ENCODE data around the gene DNAJC15.

The DNAJC15 gene

DNA sequence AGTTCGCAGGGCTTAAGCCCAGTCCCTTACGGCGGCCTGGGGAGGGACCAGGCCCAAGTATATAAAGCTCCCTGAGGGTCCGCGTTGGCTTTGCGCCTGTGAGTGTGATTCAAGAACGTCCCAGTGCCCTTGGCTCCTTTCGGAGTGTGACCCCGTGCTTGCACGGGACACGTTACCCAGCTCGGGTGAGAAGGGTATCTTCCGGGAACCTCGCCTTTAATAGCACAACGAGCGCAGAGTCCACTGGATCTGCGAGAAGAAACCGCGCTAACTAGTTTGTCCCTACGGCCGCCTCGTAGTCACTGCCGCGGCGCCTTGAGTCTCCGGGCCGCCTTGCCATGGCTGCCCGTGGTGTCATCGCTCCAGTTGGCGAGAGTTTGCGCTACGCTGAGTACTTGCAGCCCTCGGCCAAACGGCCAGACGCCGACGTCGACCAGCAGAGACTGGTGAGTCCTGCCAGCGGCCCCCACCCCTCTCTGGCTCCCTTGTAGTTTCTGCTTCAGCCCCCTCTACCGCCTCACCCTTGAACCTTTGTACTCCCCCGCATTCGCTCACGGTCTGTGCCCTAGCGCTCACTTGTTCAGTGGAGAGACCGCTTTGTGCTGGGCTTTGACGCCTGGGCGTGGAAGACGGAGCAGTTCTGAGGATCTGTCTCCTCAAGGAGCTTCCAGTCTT, at the start of gene DNAJC15:
DNAJC15 (plus strand) TSS at position 298 of the 675 bp plus-strand sequence; CDS start at position 339, 41 bp downstream.
- Histone ChIP-seq H3K4me3 (ENCODE audit: low read depth, low read length) (peak within 1 kb of the TSS; percentile 1; the same call in 1 of the 2 replicates), H3K36me3 (ENCODE audit: control insufficient read depth in 2 of 2, insufficient read depth in 1 of 2, low read length in 2 of 2) (no peaks in the 10 kb centered on the region), H3K27ac (ENCODE audit: extremely low read depth, low read depth, low read length) (no peak within 1 kb of the TSS), H3K4me1 (ENCODE audit: control insufficient read depth, insufficient read depth, low read length) (0 out of 2 replicates have a peak, but pooled peaks cover 3% of the 10 kb centered on the region), H3K9me3 (ENCODE audit: control insufficient read depth, insufficient read depth, low read depth, low read length) (no peaks in the 10 kb centered on the region)
- ChIA-PET CTCF (interaction anchor here (0.6 kb wide), 1 partner anchor 14 kb away, joined by 3 read pairs; no protein-coding TSS in a partner anchor), POLR2A (no interaction called here)
- no peak for TF ChIP-seq SCRT1 (tag by site-specific recombination; IDR thresholded peaks at IDR 0.05; ENCODE audit: borderline replicate concordance)
- TF ChIP-seq, protein P1, sequence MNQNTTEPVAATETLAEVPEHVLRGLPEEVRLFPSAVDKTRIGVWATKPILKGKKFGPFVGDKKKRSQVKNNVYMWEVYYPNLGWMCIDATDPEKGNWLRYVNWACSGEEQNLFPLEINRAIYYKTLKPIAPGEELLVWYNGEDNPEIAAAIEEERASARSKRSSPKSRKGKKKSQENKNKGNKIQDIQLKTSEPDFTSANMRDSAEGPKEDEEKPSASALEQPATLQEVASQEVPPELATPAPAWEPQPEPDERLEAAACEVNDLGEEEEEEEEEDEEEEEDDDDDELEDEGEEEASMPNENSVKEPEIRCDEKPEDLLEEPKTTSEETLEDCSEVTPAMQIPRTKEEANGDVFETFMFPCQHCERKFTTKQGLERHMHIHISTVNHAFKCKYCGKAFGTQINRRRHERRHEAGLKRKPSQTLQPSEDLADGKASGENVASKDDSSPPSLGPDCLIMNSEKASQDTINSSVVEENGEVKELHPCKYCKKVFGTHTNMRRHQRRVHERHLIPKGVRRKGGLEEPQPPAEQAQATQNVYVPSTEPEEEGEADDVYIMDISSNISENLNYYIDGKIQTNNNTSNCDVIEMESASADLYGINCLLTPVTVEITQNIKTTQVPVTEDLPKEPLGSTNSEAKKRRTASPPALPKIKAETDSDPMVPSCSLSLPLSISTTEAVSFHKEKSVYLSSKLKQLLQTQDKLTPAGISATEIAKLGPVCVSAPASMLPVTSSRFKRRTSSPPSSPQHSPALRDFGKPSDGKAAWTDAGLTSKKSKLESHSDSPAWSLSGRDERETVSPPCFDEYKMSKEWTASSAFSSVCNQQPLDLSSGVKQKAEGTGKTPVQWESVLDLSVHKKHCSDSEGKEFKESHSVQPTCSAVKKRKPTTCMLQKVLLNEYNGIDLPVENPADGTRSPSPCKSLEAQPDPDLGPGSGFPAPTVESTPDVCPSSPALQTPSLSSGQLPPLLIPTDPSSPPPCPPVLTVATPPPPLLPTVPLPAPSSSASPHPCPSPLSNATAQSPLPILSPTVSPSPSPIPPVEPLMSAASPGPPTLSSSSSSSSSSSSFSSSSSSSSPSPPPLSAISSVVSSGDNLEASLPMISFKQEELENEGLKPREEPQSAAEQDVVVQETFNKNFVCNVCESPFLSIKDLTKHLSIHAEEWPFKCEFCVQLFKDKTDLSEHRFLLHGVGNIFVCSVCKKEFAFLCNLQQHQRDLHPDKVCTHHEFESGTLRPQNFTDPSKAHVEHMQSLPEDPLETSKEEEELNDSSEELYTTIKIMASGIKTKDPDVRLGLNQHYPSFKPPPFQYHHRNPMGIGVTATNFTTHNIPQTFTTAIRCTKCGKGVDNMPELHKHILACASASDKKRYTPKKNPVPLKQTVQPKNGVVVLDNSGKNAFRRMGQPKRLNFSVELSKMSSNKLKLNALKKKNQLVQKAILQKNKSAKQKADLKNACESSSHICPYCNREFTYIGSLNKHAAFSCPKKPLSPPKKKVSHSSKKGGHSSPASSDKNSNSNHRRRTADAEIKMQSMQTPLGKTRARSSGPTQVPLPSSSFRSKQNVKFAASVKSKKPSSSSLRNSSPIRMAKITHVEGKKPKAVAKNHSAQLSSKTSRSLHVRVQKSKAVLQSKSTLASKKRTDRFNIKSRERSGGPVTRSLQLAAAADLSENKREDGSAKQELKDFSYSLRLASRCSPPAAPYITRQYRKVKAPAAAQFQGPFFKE (tag by site-specific recombination; IDR thresholded peaks at IDR 0.05; ENCODE audit: borderline replicate concordance): no peak
- TF ChIP-seq KLF9 (tag by site-specific recombination; IDR thresholded peaks at IDR 0.05; ENCODE audit: low read depth): no peak
- TF ChIP-seq ZNF211 (tag by site-specific recombination; IDR thresholded peaks at IDR 0.05; ENCODE audit: low read depth): no peak
- TF ChIP-seq ZNF19 (tag by site-specific recombination; IDR thresholded peaks at IDR 0.05; ENCODE audit: low read depth): no peak
- TF ChIP-seq, protein P2, sequence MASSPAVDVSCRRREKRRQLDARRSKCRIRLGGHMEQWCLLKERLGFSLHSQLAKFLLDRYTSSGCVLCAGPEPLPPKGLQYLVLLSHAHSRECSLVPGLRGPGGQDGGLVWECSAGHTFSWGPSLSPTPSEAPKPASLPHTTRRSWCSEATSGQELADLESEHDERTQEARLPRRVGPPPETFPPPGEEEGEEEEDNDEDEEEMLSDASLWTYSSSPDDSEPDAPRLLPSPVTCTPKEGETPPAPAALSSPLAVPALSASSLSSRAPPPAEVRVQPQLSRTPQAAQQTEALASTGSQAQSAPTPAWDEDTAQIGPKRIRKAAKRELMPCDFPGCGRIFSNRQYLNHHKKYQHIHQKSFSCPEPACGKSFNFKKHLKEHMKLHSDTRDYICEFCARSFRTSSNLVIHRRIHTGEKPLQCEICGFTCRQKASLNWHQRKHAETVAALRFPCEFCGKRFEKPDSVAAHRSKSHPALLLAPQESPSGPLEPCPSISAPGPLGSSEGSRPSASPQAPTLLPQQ (tag by site-specific recombination; IDR thresholded peaks at IDR 0.05): no peak
- no peak for TF ChIP-seq SALL2 (tag by site-specific recombination; IDR thresholded peaks at IDR 0.05; ENCODE audit: borderline replicate concordance)
- no peak for TF ChIP-seq ZFP3 (tag by site-specific recombination; IDR thresholded peaks at IDR 0.05; ENCODE audit: low read depth)
- TF ChIP-seq ZNF701 (tag by site-specific recombination; IDR thresholded peaks at IDR 0.05): no peak
- TF ChIP-seq, protein P3, sequence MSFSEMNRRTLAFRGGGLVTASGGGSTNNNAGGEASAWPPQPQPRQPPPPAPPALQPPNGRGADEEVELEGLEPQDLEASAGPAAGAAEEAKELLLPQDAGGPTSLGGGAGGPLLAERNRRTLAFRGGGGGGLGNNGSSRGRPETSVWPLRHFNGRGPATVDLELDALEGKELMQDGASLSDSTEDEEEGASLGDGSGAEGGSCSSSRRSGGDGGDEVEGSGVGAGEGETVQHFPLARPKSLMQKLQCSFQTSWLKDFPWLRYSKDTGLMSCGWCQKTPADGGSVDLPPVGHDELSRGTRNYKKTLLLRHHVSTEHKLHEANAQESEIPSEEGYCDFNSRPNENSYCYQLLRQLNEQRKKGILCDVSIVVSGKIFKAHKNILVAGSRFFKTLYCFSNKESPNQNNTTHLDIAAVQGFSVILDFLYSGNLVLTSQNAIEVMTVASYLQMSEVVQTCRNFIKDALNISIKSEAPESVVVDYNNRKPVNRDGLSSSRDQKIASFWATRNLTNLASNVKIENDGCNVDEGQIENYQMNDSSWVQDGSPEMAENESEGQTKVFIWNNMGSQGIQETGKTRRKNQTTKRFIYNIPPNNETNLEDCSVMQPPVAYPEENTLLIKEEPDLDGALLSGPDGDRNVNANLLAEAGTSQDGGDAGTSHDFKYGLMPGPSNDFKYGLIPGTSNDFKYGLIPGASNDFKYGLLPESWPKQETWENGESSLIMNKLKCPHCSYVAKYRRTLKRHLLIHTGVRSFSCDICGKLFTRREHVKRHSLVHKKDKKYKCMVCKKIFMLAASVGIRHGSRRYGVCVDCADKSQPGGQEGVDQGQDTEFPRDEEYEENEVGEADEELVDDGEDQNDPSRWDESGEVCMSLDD (tag by site-specific recombination; IDR thresholded peaks at IDR 0.05): no peak
- TF ChIP-seq, protein P4, sequence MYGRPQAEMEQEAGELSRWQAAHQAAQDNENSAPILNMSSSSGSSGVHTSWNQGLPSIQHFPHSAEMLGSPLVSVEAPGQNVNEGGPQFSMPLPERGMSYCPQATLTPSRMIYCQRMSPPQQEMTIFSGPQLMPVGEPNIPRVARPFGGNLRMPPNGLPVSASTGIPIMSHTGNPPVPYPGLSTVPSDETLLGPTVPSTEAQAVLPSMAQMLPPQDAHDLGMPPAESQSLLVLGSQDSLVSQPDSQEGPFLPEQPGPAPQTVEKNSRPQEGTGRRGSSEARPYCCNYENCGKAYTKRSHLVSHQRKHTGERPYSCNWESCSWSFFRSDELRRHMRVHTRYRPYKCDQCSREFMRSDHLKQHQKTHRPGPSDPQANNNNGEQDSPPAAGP (tag by site-specific recombination; IDR thresholded peaks at IDR 0.05): no peak
- no peak for TF ChIP-seq MYNN (tag by site-specific recombination; IDR thresholded peaks at IDR 0.05; ENCODE audit: borderline replicate concordance)
- no peak for TF ChIP-seq TCF7L2 (IDR thresholded peaks at IDR 0.05; ENCODE audit: borderline replicate concordance, low read depth, low read length)
- TF ChIP-seq, protein P5, sequence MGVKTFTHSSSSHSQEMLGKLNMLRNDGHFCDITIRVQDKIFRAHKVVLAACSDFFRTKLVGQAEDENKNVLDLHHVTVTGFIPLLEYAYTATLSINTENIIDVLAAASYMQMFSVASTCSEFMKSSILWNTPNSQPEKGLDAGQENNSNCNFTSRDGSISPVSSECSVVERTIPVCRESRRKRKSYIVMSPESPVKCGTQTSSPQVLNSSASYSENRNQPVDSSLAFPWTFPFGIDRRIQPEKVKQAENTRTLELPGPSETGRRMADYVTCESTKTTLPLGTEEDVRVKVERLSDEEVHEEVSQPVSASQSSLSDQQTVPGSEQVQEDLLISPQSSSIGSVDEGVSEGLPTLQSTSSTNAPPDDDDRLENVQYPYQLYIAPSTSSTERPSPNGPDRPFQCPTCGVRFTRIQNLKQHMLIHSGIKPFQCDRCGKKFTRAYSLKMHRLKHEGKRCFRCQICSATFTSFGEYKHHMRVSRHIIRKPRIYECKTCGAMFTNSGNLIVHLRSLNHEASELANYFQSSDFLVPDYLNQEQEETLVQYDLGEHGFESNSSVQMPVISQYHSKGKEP (tag by site-specific recombination; IDR thresholded peaks at IDR 0.05): no peak
- TF ChIP-seq ZNF354C (tag by site-specific recombination; IDR thresholded peaks at IDR 0.05; ENCODE audit: borderline replicate concordance, low read depth): no peak

All from HEK293 (cell line).